ENCODE data around the gene ZNF92.
A peak's percentile ranks its signal among the peaks of the same experiment; 100 is the strongest.
"Not testable (repeated sequence)": the region's sequence is repeated elsewhere in the genome, so short reads cannot be mapped to it uniquely, and the experiment has no call there.

ZNF92 gene

GRCh38 chr7:65373608-65374351, at the start of gene ZNF92:
TSS of gene ZNF92 (plus strand) at chr7:65373855. CDS start at chr7:65373998, 143 bp downstream.
- peak; percentile 95 to 98 for DNase-seq

DNA sequence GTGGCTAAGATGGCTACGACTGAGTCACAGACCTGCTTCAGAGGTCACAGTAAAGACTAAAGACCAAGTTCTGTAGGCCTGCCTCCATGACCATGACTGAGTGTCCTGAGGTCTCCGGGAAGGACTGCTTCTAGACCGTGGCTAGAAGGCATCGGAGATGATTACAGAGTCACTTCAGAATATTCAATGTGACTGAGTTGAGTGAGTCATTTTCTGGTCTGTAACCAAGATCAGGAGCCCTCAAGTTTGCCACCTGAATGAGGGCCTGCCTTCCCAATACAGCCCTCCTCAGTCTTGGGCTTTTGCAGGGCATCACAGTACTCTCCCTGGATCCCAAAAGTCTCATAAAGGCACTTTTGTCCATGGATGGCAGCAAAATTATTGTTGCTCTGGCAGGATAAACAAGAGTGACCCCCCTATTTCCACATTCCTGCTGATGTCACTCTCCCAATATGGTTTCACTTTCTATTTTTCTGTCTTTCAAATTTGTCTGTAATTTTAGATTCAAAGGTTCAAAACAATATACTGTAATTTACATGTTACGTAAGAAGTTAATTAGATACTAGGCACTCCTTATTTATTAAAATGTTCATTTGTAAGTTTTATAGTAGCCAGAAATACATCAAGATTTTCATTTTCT, 47.7 kb upstream of the ZNF92 start:
- DNase-seq: no peak

GRCh38 chr7:65338346-65338745, 35.3 kb upstream of the ZNF92 start:
- no peak for DNase-seq

- no peak for DNase-seq
Measured at GRCh38 chr7:65339257-65339656, 34.4 kb upstream of the ZNF92 start.

GRCh38 chr7:65342723-65343629, 30.7 kb upstream of the ZNF92 start:
- DNase-seq: no peak

GRCh38 chr7:65344541-65344940, 29.1 kb upstream of the ZNF92 start:
- DNase-seq: not testable (repeated sequence)

- DNase-seq: no peak
Measured at GRCh38 chr7:65354263-65354662, 19.4 kb upstream of the ZNF92 start.

DNA sequence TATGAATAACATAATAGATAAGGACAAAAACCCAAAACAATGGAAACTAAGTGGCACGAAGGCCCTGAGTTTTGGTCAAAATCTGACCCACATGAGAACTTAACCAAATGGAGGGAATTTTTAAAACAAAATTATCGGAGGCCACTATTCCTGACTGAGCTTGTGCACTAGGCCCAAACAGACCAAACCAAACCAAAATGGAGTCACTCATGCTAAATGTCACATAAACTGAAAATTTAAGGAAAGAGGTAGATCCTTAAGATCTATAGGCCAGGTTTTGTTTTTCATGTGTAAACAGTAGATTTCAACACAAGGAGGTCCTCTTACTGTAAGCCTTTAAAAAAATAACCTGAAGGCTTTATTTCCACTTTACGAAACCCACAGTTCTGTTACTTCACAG, 3.8 kb upstream of the ZNF92 start:
- no peak for DNase-seq

GRCh38 chr7:65371468-65371867, 2.2 kb upstream of the ZNF92 start:
- no peak for DNase-seq

GRCh38 chr7:65379318-65379717, 5.7 kb downstream of the ZNF92 start:
- no peak for DNase-seq

GRCh38 chr7:65381742-65382141, 8.1 kb downstream of the ZNF92 start:
- no peak for DNase-seq

DNA sequence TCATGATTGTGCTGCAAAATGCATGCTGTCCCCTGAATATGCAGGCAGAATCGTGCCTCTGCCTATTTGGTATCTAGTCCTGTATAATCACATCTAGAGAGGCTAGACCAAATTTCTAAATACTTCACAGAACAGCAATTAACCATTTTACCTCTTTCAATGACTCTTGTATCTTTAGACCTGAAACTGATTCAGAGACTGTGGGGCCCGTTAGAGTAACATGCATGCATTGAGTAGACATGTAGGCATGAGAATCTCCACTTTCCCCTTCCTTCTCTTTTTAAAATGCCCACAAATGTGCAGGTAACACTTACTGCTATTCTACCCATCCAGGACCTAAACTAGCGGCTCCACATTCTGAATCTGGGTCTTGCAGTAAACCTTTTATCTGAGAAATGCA, 8.8 kb downstream of the ZNF92 start:
- DNase-seq: no peak

GRCh38 chr7:65387891-65388290, 14.2 kb downstream of the ZNF92 start:
- DNase-seq: no peak

DNA sequence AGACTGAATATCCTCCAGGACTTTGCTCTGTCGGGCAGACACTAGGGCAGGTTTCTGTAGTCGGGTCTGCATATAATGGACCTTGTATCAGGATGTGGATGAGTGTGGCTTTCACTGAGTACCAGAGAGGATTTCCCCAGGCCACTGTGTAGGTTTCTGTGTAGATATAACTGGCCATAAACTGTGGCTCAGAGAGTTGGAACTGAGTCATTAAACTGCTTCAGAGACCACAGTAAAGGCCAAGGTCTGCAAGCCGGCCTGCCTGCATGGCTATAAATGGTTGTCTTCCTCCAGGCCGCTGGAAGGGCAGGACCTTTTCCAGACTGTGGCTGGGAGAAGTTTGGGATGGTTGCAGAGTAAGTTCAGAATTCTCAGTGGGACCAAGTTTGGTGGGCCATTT, 16.9 kb downstream of the ZNF92 start:
- DNase-seq: no peak

- no peak for DNase-seq
Measured at GRCh38 chr7:65397730-65398142, 24.1 kb downstream of the ZNF92 start.

GRCh38 chr7:65398671-65399070, 25.0 kb downstream of the ZNF92 start:
- DNase-seq: not testable (repeated sequence)

- DNase-seq: not testable (repeated sequence)
Measured at GRCh38 chr7:65399101-65399500, 25.4 kb downstream of the ZNF92 start.

- DNase-seq: no peak
Measured at GRCh38 chr7:65404020-65404419, 30.4 kb downstream of the ZNF92 start.

DNA sequence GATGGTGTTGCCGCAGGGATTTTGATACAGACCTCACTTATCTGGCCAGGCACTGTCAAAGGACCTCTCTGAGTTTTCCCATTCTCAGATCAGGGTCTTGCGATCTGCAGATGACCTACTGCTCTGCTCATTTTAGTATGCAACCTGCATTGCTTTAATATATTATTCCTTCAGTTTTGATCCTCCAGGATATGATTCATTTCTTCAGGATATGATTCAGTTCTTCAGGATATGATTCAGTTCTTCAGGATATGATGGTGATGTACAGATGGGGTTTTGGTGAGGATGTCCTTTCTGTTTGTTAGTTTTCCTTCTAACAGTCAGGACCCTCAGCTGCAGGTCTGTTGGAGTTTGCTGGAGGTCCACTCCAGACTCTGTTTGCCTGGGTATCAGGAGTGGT, 33.1 kb downstream of the ZNF92 start:
- DNase-seq: not testable (repeated sequence)

GRCh38 chr7:65409363-65409762, 35.7 kb downstream of the ZNF92 start:
- no peak for DNase-seq

DNA sequence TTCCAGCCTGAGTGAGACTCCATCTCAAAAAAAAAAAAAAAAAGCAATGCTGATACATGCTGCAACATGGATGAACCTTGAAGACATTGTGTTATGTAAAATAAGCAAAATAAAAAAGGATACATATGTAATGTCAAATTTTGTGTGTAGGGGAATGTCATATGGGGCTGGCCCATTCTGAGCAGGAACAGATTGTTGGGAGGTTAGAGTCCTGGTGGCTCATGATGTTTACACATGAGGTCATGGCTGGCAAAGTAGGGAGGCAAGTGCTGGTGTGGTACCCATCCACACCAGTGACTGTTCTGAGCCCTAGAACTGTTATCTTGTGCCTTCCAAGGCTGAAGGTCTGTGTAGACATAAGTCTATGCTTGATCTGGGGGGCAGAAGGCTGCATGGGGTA, 37.6 kb downstream of the ZNF92 start:
- DNase-seq: no peak

GRCh38 chr7:65422670-65423069, 49.0 kb downstream of the ZNF92 start:
- no peak for DNase-seq

- not testable (repeated sequence) for DNase-seq
Measured at GRCh38 chr7:65423286-65423685, 49.6 kb downstream of the ZNF92 start.

Data from NCI-H524 (cell line).